Measurements from ENCODE around the gene SLC12A5.

The SLC12A5 gene

DNA sequence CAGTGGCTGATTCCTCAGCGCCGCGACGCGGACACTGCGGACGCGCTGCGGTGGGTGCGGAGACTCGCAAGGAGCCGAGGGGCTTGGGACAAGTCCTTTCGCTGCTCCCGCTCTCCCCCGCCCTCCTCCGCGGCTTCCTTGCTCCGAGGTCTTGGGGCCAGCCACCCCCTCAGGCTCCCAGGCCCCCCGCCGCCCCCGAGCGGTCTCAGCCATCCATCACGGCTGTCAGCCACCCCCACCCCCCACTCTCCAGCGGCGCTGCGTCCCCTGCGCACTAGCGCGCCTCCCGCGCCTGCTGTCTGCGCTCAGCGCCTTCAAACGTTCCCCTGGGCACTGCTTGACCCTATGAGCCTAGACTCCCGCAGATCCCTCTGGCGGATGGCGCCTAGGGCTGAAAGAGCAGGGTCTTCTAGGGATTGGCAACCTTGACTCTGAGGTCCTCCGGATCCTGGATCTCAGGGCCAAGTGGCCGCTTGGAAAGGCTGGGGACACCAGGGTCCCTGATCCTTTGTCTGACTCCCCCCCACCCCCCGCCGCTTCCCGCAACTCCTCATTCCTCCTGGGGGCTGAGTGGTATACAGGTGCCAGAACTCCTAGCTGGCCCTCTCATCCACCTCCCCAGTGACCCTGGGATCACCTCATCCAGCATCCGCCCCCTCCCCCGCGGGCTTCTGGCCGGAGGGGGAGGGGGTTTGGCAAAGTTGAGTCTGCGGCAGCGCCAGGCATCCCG is 1.4 kb downstream of the SLC12A5 start:
- DNase-seq, result no peak

- DNase-seq, result no peak
Measured at GRCh38 chr20:46031014-46031569, 2.1 kb downstream of the SLC12A5 start.

DNA sequence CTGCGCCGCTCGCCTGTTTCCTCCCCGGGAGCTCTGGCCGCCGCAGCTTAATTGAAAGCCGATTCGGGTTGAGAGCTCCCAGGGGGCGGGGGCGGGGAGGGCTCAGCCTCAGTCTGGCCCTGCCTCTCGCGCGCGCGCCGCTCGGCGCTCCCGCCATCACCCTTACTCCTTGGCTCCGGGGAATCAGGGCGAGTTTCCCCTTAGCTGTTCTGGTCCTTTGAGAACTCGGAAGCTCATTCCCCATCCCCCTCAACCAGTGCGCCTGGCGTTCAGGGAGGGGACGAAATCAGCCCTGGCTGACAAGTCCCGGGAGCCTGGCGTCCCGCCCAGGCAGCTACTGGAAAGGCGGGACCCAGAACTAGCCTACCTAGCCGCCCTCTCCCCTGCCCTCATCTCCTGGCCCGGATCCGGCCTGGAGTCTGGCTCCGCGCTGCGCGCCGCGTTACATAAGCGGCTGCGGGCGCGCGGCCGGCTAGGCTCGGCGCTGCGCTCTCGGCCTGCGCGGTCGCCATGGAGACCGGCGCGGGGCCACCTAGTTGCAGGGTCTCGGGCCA is 2.8 kb downstream of the SLC12A5 start:
- peak in 1 of 2 experiments; percentile 19 for DNase-seq

GRCh38 chr20:46034039-46034438 is 5.0 kb downstream of the SLC12A5 start:
- no peak for DNase-seq

GRCh38 chr20:46035253-46035652 is 6.2 kb downstream of the SLC12A5 start:
- DNase-seq, result no peak

DNA sequence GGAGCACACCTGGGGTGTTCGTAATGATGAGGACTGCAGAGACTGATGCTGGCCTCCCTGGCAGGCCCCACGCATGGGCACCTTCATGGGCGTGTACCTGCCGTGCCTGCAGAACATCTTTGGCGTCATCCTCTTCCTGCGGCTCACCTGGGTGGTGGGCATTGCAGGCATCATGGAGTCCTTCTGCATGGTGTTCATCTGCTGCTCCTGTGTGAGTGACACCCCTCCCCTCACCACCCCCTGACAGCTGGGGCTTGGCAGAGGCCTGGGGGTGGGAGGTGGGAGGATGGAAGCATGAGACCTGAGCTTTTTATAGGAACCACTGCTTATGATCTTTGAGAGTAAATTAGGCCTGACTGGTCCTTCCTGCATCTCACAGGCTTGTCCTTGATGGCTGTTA is 6.7 kb downstream of the SLC12A5 start:
- no peak for DNase-seq

GRCh38 chr20:46036370-46036769 is 7.4 kb downstream of the SLC12A5 start:
- no peak for DNase-seq

- DNase-seq, result no peak
Measured at GRCh38 chr20:46037036-46037435, 8.0 kb downstream of the SLC12A5 start.

DNA sequence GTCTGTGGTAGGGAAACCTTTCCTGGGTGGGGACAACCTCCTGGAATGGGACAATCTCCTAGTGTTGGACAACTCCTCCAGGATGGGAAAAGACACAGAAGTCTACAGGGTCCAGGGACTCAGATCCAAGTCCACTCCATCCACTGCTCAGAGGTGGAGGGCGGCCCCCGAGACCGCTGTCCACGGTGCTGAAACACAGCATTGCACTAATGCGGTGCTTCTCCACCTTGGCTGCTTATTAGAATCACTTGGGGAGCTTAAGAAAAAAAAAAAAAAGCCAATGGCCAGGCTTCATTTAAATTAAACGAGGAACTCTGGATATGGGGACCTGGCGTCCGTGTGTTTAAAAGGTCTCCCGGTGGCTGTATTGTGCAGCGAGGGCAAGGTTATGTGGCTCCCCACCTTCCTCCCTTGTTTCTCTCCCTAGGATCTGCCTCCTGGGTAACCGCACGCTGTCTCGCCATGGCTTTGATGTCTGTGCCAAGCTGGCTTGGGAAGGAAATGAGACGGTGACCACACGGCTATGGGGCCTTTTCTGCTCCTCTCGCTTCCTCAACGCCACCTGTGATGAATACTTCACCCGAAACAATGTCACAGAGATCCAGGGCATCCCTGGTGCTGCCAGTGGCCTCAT is 12.0 kb downstream of the SLC12A5 start:
- DNase-seq, result no peak

DNA sequence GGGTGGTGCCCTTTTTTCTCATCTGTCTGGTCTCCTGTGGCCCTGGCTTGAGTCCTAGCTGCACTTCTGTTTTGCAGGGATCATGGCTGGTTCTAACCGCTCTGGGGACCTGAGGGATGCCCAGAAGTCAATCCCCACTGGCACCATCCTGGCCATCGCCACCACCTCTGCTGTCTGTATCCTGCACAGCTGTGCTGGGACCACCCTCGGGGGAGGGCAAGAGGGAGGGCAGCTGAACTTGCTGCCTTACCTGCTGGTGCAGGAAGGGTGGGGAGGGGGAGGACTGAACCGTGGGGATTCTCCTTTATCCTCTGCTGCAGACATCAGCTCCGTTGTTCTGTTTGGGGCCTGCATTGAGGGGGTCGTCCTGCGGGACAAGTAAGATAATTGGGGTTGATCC is 14.5 kb downstream of the SLC12A5 start:
- DNase-seq, result no peak

GRCh38 chr20:46044896-46045295 is 15.9 kb downstream of the SLC12A5 start:
- no peak for DNase-seq

DNA sequence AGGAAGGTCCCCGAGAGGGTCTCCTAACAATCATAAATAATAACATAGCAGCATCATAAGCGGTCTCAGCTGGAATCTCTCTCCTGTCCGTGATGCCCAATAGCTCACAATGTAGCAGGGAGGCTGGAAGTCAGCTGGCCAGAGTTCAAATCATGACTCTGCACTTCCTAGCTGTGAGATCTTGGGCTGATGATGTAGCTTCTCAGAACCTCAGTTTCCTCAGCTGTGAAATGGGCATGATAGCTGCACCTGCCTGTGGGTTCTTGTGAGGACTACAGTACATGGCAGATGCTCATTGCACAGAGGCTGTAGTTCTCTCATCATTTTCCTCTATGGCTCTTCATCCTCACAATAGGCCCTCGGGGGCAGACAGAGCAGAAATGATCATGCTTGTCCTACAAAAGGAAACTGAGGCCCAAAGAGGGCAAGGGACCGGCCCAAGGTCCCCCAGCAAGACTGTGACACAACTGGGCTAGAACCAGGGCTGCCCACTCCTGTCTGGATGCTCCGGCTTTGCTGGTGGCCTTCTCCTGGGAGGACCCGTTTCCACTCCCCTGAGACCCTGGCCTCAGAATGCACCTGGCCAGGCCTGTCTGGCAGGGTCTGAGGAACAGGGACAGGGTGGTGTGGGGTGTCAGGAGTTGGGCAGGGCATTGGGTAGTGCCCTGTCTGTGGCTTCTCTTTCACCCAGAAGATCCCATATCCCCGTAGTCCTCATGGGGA is 17.7 kb downstream of the SLC12A5 start:
- DNase-seq, result no peak

DNA sequence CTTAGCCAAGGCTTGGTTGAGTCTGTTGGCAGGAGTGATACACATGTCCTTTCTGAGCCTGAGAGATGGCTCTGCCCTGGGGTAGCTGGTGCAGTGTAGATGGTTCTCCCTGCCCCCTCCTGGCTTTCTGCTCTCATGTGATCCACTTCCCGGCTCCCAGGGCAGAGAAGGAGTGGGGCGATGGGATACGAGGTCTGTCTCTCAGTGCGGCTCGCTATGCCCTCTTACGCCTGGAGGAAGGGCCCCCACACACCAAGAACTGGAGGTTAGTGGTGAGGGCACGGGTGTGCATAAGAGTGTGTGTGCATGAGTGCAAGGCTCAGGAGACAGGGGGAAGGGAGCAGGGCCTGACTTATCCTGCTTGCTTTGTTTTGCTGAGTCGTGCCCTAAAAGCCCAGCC is 18.8 kb downstream of the SLC12A5 start:
- no peak for DNase-seq

DNA sequence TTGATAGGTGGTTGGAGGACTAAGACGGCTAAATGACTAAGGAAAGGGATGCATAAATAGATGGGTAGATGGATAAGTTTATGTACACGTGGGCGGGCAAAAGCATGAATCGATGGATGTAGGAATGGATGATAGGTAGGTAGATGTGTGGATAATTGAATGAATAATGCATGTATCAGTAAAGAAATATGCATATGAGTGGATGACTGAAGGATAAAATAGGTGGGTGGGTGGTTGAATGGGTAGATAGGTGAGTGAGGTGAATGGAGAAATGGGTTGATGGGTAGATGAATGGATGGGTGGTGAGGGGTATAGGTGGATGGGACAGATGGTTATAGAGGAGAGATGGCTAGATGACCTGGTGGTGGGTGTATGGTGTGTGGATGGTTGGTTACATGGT is 20.2 kb downstream of the SLC12A5 start:
- no peak for DNase-seq

DNA sequence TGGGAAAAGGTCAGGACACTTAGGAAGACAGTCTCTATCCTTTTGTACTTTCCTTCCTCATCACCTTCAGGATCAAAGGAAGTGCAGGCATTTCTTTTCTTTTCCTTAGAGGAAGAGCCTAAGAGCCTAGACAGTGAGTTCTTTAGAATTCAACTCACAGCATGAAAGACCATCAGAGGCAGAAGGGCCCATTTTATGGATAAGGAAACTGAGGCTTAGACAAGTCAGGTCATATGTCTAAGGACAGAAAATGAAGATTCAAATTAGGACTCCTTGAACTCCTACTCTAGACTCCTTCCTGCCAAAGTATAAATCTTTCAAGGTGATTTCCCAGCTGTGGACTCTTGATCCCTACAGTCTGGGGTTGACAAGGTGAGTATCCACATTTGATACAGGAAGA is 20.8 kb downstream of the SLC12A5 start:
- no peak for DNase-seq

- DNase-seq, result no peak
Measured at GRCh38 chr20:46050444-46050843, 21.4 kb downstream of the SLC12A5 start.

- DNase-seq, result no peak
Measured at GRCh38 chr20:46050885-46051284, 21.9 kb downstream of the SLC12A5 start.

GRCh38 chr20:46051556-46052308 is 22.7 kb downstream of the SLC12A5 start:
- no peak for DNase-seq

DNA sequence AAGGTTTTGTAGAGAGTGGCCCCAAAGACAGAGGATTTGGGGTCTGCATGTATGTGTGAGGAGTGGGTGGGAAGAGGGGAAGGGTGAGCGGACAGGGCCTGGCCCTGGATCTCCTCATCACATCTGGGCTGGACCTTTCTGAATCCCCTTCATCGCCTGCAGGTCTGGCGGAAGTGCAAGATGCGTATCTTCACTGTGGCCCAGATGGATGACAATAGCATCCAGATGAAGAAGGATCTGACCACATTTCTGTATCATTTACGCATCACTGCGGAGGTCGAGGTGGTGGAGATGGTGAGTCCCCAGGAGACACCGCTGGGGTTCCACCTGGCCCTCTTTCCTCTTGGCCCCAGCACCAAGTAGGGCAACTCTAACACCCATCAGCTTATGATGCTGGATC is 24.4 kb downstream of the SLC12A5 start:
- DNase-seq, result no peak

- DNase-seq, result no peak
Measured at GRCh38 chr20:46054606-46055005, 25.6 kb downstream of the SLC12A5 start.

GRCh38 chr20:46055269-46055668 is 26.3 kb downstream of the SLC12A5 start:
- DNase-seq, result no peak

GRCh38 chr20:46056027-46056833 is 27.2 kb downstream of the SLC12A5 start:
- no peak for DNase-seq

Measured in SW 1271 (cell line).